ENCODE data around the gene KDM4B. TPM values are rescaled to one million over a fixed set of nuclear protein-coding genes. Genes with fewer than 3 reads are reported as not detected.

The KDM4B gene
- total RNA-seq, 1 experiment from 2014 or later: 35.9 TPM

GRCh38 chr19:5143471-5144411 lies 174.8 kb downstream of the KDM4B start:
- intact Hi-C loops (cut with micrococcal nuclease): no loop called here
- CTCF ChIA-PET: no interaction called here
- no peaks in the 10 kb centered on the region for H3K9me3 ChIP-seq (ENCODE audit: control insufficient read depth in 1 of 2, insufficient read depth in 1 of 2, low read depth in 1 of 2, low read length in 2 of 2)

More at GRCh38 chr19:5143471-5144411, 174.8 kb downstream of the KDM4B start:
- ChIA-PET POLR2A (no interaction called here), RAD21 (ENCODE audit: low non-redundant PET in 1 of 2, low total read pairs in 2 of 2, uncharacterized antibody in 2 of 2, unreplicated experiment in 2 of 2) (no interaction called here)
- TF ChIP-seq ZNF274 (IDR thresholded peaks at IDR 0.05; ENCODE audit: low read depth, low read length): no peak
- no peak for TF ChIP-seq JUND (IDR thresholded peaks at IDR 0.05)
- no peak for TF ChIP-seq ATF3 (IDR thresholded peaks at IDR 0.05)
- TF ChIP-seq RAD21 (IDR thresholded peaks at IDR 0.05; ENCODE audit: low read depth): no peak
- no peak for TF ChIP-seq YY1 (IDR thresholded peaks at IDR 0.05; ENCODE audit: extremely low read depth, insufficient replicate concordance, low read depth, low read length)
- no peak for TF ChIP-seq TCF7L2 (IDR thresholded peaks at IDR 0.05; ENCODE audit: borderline replicate concordance, extremely low read depth, insufficient read depth, insufficient read length)
- no peak for TF ChIP-seq EZH2phosphoT487 (IDR thresholded peaks at IDR 0.05; ENCODE audit: borderline replicate concordance)
- TF ChIP-seq REST (IDR thresholded peaks at IDR 0.05; ENCODE audit: low read depth): no peak
- no peak for TF ChIP-seq ZBTB33 (IDR thresholded peaks at IDR 0.05; ENCODE audit: extremely low read depth, insufficient replicate concordance, low read length)
- Histone ChIP-seq H4K20me1 (ENCODE audit: insufficient read depth) (no peaks in the 10 kb centered on the region), H3K9me2 (ENCODE audit: insufficient read depth) (no peaks in the 10 kb centered on the region), H3K4me3 (replicated peaks in 1 of 2; ENCODE audit: low read depth in 1 of 2, low read length in 2 of 2) (no peak overlapping the region), H3K9ac (ENCODE audit: low read length) (no peak overlapping the region), H3K27me3 (ENCODE audit: insufficient read depth, low read length) (no peaks in the 10 kb centered on the region), H2AFZ (ENCODE audit: low read depth, low read length, poor library complexity, severe bottlenecking) (no peak overlapping the region), H3K4me2 (ENCODE audit: low read length) (no peak overlapping the region), H3K36me3 (ENCODE audit: control insufficient read depth in 1 of 2, insufficient read depth in 2 of 2, low read length in 2 of 2) (no peaks in the 10 kb centered on the region; a peak in 1 of 4 replicates), H3K79me2 (ENCODE audit: insufficient read depth, low read length) (no peaks in the 10 kb centered on the region), H3K4me1 (ENCODE audit: control insufficient read depth in 1 of 2, insufficient read depth in 2 of 2, low read length in 2 of 2) (peaks cover 0 to 9% of the 10 kb centered on the region in 2 experiments; a peak in 3 of 4 replicates), H3K27ac (ENCODE audit: low read depth, low read length) (no peak overlapping the region)
- no peak for DNase-seq (ENCODE audit: low read depth, low spot score)
- no peak for ATAC-seq
- no TSS peak for BruUV-seq (replicated peaks)

Measured in HCT116 (cell line).